Endometrium (tissue), 2 donors: ENCODE data around the gene ENTPD7.
"Not testable (repeated sequence)": the region's sequence is repeated elsewhere in the genome, so short reads cannot be mapped to it uniquely, and the experiment has no call there.

Source experiments
- FAIRE-seq: peaks from 2 replicates; lab custom pipeline; 2012; peaks lifted over from hg19 to GRCh38; lab: Jason Lieb, UNC
- donor health status: control.
- donor health status: control.

Gene ENTPD7, protein sequence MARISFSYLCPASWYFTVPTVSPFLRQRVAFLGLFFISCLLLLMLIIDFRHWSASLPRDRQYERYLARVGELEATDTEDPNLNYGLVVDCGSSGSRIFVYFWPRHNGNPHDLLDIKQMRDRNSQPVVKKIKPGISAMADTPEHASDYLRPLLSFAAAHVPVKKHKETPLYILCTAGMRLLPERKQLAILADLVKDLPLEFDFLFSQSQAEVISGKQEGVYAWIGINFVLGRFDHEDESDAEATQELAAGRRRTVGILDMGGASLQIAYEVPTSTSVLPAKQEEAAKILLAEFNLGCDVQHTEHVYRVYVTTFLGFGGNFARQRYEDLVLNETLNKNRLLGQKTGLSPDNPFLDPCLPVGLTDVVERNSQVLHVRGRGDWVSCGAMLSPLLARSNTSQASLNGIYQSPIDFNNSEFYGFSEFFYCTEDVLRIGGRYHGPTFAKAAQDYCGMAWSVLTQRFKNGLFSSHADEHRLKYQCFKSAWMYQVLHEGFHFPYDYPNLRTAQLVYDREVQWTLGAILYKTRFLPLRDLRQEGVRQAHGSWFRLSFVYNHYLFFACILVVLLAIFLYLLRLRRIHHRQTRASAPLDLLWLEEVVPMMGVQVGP

GRCh38 chr10:99659031-99659867, at the start of gene ENTPD7:
ENTPD7 (plus strand) TSS chr10:99659509; CDS start chr10:99659957, 448 bp downstream.
- FAIRE-seq = peak; percentile 90

- no peak for FAIRE-seq
Observed at GRCh38 chr10:99610221-99610620, 49.1 kb upstream of the ENTPD7 start.

DNA sequence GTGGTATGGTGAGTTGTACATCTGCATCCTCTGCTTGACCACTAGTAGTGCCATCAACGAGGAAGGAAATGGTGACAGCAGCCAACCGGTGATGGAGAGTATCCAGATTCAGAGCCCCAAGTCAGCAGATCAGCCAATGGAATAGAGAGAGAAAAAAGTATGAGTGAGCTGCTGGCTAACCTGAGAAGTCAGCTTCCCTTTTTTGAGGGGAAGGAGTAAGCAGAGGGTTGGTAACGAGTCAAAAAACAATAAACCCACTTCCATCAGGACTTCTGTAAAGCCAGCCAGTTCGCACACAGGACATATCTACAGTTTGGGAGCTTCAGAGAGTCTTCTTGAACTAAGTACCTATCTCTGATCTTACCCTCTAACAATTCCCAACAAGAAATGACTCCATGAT, 48.0 kb upstream of the ENTPD7 start:
- no peak for FAIRE-seq

DNA sequence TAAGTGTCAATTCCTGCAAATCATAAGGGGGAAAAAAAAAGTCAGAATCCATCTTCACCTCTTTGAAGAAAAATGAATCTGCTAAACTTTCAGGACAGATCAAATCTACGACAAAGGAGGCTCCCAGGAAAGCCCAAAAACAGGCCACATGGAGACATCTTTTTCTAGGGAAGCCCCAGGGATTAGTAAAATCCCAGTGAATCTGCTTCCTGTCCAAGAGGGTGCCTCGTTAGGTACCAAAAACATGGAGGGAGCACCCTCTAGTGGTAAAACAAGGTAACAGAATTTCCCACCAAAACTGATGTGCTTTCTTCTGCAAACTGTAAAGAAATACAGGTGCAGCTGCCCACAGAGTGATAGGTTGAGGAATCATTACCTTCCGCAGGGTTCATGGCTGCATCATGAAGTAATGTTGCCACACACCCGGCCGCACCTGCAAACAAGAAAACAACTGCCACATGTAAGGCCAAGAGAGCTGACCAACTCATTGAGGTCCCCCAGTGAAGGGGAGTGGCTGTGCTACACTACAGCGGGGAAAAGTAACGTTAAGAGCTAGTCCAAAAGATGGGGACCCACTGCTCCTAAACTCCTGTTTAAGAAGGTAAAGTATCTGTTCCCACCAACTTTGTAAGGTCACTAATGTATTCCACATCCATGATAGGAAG, 47.0 kb upstream of the ENTPD7 start:
- peak; percentile 12 for FAIRE-seq

GRCh38 chr10:99615426-99615825, 43.9 kb upstream of the ENTPD7 start:
- no peak for FAIRE-seq

DNA sequence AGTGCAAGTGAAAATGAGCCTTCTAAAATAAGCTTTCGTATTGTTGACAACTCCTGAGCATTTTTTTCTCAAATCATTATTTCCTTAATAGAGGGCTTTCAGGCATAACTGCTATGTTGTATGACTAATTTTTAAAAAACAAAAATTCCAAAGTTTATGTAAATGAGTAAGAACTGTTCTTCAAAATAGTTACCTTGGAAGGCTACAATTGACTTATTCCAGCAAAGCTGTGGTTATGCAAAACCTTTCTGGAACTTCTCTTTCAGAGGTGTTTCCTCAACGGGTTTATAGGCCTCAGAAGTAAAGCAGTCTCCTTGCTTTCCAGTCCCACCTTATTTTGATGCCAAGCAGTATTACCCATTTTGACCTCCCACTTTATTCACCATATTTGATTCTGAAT, 41.6 kb upstream of the ENTPD7 start:
- FAIRE-seq = no peak

DNA sequence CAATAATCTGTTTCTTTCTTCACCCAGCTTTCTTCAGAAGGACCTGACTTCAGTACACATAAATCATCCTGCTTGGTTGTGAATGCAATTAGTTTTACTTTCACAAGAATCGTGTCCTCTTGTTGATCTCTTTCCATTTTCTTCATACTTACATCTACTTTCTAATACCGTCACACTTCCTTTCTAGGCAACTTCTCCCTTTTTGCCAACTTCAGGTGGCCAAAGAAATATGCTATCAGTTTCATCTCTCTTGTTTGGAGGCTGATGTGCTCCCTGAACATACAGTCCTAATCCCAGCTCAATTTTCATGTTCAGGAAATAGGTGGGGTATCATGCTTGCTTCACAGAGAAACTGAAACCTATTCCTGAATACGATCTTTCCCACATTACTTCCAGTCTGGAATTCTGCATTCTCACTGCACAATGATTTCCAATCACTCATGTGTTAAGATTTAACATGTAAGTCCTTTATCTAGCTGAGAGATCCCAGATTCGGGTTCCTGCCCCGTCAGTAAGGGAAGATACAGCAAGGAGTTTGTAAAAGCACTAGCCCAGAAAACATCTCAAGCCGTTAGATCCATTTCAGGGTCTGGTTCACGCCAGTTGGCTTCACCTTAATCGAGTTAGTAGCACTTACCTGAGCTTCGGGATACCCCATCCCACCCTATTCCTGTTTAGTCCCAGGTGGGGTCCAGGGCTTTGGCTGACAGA, 40.1 kb upstream of the ENTPD7 start:
- no peak for FAIRE-seq

DNA sequence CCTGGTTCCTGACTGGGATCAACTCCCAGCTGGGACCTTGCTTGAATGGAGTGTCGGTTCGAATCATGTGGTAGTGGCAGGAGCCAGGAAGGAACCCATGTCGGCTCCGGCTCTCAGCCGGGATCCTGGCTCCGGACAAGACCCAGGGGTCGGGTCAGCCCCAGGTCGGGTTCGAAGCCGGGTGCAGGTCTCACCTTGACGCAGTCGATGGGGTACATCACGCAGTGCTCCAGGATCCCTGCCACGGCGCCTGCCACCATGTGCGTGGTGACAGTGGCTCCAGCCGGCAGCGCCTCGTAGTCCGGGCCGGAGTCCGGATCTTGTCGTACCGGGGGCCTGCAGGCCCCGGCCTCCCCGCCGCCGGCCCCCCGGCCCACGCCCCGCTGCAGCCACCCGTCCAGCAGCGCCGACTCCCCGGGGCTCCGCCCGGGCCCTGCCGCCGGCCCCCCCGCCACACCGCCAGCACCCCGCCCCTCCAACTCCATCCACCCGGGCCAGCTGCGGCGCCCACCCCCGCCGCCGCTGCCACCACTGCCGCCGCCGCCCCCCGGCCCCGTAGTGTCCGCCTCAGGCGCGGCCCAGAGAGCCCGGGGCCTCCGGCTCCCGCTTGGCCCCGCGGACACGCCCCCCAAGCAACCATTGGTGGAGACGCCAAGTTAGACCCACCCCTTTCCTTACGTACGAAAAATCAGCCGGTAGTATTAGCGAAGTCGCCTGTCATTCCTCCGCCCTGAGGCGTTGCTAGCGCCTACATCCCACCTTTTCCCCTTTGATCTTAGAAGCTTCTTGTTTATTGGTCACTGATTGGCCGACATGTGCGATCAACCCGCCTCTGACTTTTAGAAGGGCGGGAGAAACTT, 39.2 kb upstream of the ENTPD7 start, which contains the start of gene SLC25A28:
Gene SLC25A28 (minus strand): TSS at position 589 of the 860 bp plus-strand sequence. CDS start 104 bp downstream, at position 485.
- FAIRE-seq = peak; percentile 100

GRCh38 chr10:99620711-99621453, 38.4 kb upstream of the ENTPD7 start:
- FAIRE-seq = peak; percentile 15

DNA sequence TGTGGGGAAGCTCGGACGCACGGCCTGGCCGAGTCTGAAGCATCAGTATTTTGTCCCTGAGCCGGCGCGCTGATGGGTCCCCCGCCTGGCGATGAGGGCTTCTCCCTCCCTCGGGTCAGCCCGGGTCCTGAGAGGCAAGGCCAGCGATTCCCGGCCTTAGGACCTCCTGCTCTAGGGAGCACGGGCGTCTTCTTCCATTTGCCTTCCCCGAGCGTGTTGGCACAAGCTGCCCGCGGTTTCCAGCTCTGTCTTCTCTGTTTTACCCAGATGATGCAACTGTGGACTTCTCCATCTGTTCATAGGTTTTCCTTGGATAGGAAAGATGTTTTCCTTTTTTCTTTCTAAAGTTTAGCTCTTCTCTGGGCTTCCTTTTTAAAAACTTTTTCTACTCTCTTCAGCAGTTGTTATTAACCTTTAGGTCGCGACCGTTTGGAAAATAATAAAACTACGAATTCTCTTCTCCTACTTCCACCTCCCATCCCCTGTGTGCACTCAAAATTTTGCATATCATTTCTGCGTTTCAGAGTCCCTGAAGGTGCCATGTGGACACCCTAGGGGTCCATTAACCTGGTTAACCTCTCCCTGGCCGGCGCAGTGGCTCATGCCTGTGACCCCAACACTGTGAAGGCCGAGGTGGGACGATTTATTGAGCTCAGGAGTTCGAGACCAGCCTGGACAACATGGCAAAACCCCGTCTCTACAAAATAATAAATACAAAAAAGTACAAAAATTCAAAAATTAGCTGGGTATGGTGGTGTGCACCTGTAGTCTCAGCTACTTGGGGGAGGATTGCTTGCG, 37.7 kb upstream of the ENTPD7 start:
- FAIRE-seq = no peak

GRCh38 chr10:99623919-99624318, 35.4 kb upstream of the ENTPD7 start:
- no peak for FAIRE-seq

DNA sequence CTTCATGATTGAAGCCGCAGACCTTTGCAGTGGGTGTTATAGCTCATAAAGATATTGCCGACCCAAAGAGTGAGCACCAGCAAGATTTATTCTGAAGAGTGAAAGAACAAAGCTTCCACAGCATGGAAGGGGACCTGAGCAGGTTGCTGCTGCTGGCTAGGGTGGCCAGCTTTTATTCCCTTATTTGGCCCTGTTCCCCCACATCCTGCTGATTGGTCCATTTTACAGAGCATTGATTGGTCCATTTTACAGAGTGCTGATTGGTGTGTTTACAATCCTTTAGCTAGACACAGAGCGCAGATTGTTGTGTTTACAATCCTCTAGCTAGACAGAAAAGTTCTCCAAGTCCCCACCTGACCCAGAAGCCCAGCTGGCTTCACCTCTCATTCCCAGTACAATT, 34.2 kb upstream of the ENTPD7 start:
- not testable (repeated sequence) for FAIRE-seq

DNA sequence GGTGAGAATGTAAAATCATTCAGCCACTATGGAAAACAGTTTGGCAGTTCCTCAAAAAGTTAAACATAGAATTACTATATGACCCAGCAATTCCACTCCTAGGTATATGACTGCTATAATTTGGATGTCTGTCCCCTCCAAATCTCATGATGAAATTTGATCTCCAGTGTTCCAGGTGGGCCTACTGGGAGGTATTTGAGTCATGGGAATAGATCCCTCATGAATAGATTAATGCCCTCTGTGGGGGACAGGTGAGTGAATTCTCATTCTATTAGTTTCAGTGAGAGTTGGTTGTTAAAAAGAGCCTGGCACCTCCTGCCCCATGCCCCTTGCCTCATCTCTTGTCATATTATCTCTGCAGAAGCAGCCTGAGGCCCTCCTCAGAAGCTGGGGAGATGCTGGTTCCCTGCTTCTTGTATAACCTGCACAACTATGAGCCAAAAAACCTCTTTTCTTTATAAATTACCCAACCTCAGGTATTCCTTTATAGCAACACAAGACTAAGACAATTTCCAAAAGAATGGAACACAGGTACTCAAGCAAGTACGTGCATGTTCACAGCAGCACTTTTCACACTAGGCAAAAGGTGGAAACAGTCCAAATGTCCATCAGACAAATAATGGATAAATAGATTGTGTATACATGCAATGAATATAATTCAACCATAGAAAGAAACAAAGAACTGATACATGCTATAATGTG, 30.2 kb upstream of the ENTPD7 start:
- FAIRE-seq = no peak

DNA sequence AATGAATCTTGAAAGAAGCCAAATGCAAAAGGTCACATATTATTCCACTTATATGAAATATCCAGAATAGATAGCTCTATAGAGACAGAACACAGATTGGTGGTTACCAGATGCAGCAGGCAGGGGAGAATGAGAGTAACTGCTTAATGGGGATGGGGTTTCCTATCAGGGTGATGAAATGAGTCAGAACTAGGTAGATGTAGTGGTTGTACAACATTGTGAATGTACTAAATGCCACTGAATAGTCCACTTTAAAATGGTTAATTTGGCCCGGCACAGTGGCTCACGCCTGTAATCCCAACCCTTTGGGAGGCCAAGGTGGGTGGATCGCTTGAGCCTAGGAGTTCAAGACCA, 29.7 kb upstream of the ENTPD7 start:
- FAIRE-seq = no peak

GRCh38 chr10:99630433-99630832, 28.9 kb upstream of the ENTPD7 start:
- FAIRE-seq = no peak

DNA sequence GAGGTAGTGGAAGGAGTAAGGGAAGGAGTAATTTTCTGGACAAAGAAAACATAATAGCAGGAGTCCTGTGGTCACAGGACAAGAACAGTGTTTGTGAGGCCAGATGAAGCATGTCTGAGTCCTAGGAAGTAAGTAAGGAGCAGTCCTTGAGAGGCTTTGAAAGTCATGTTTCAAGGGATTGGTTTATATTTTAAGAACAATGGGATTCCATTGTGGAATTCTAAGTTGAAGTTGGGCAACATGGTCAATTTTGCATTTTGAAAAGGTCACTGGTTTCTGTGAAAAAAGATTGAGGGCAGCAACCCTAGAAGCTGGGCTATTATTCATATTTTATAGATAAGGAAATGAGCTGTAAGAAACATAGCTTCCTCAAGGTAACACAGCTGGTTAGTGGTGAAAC, 28.3 kb upstream of the ENTPD7 start:
- FAIRE-seq = no peak

GRCh38 chr10:99631496-99631895, 27.8 kb upstream of the ENTPD7 start:
- no peak for FAIRE-seq

GRCh38 chr10:99633832-99634231, 25.5 kb upstream of the ENTPD7 start:
- no peak for FAIRE-seq
